GM19239 (cell line): ENCODE measurements around the gene SVIL.
A peak's percentile ranks its signal among the peaks of the same experiment; 100 is the strongest.
"Not testable (repeated sequence)": the region's sequence is repeated elsewhere in the genome, so short reads cannot be mapped to it uniquely, and the experiment has no call there.

Experiments
- DNase-seq: peaks from one replicate; pipeline ENCODE4 v3.0.0; 2011; ENCODE audit warnings: low spot score; ENCODE audit not compliant: insufficient read length
- FAIRE-seq: peaks from 2 replicates; lab custom pipeline; 2011; peaks lifted over from hg19 to GRCh38; lab: Jason Lieb, UNC

SVIL gene

DNA sequence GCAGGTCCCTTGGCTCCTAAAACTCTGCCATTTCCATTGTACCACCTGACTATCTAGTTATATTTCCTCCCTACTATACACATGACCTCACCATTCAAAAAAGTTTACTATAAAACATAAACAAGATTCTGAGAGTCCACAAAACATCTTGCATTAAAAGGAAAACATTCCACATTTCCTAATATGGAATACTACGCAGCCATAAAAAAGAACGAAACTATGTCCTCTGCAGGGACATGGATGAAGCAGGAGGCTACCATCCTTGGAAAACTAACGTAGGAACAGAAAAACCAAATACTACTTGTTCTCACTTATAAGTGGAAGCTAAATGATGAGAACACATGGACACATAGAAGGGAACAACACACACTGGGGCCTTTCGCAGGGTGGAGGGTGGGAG is 48.3 kb downstream of the SVIL start:
- no peak for FAIRE-seq
- DNase-seq = no peak

DNA sequence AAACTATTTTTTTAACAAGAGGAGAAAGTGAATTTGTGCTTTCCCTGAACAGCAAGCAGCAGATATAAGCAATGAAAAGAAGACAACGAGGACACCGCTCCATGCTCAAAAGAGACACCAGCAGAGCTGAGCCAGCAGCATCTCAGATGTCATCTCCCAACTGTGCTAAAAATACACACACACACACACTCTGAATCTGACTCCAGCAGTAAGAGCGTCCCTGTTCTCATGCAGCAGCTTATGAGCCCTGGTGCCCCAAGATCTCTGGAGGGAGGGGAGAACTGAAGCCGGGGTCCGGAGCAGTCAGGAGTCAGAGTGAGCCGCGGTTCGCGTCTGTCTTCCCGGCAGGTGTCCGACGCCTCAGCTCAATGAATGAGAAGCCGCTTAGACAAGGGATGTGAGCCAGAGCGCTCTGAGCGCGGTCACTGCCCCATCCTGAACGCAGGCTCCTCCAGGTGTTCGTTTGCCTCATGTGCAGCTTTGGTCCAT is 49.2 kb downstream of the SVIL start:
- FAIRE-seq = no peak
- no peak for DNase-seq

DNA sequence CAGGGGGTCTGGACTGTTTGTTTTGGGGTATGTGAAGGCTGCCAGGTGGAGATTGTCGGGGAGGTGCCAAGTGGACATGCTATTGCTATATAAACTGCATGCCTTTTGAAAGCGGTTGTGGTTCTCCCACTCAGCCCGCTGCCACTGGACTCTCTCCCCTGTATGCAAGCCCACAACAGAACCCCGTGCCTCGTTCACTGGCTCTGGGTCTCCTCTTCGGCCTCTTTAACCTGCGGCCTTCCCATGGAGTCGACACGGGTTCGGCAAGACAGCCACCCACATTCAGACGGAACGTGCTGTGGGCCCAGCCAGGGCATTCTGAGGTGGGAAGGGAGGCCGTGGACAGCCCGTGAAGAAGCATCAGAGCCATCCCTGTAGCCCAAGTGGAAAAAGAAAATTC is 50.3 kb downstream of the SVIL start:
- no peak for DNase-seq
- FAIRE-seq = no peak

DNA sequence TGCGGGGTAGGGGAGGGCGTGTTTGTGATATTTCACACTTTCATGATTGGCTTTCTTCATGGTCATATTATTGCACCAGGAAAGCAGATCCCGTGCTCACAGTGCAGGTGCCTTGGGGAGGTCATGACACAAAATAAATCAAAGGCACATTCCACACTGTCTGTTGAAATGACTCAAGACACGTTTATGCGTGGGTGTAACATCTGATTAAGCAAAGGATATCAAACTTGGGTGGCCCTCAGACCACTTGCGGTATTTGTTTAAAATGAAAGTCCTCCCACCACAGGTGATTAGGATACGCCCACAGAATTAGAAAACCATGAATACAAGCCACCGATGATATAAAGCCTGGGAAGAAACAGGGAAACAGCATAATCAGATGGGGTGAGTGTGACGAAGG is 51.1 kb downstream of the SVIL start:
- FAIRE-seq = no peak
- no peak for DNase-seq

DNA sequence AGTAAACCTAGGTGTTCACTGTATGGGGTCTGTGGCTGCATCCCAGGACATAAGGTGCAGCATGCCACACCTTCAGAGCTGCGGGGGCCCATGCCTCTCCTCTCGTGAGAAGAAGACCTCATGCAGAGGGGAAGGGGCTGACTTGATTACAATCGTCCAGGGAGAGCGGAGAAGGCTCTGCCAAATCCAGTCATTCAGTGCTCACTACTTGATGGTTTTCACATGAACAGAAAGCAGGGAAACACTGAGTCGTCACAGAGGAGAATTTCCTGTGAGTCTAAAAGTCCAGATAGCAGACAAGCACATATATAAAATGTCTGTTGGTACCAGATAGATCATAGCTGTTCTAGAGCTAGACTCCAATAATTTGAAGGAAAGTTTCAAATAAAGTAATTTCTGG is 52.0 kb downstream of the SVIL start:
- DNase-seq, FAIRE-seq: not testable (repeated sequence)

DNA sequence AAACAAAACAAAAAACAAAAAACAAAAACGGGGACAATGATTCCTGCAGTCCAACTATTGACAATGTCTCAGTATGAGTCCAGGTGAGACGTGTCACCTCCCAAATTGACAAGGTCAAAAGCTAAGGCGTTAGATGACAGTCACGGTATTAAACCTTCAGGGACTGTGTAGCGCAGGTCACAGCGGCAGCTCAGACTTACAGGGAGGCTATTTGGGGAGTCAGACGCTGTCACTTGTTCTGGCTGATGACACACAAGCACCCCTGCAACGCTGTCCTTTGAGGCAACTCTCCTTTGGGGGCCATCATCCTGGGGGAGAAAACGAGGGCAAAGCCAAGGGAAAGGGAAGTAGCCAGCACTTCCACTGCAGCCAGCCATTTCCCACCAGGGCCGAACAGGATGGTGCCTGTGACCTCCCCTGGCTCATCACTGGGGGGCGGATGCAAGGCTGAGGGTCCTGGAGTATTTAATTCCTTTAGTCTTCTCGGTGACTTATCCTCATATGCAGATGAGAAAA is 55.3 kb downstream of the SVIL start:
- FAIRE-seq (no peak), DNase-seq (no peak)

DNA sequence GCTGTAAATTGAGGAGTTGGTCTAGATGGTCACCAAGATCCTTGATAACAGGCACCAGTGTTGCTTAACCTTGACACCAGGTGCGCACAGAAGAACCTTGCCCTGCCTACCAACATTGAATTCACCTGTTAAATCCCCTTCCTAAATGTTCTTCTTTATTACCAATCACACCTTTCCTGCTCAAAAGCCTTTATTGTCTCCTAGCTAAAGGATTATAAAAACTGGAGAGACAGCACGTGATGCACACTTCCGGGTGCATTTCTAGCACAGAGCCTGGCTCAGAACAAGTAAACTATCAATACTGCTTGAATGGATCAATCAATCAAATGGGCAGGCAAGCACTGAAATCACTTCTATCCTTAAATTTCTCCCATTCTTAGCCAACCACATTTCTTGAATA is 56.3 kb downstream of the SVIL start:
- no peak for FAIRE-seq
- DNase-seq = no peak

DNA sequence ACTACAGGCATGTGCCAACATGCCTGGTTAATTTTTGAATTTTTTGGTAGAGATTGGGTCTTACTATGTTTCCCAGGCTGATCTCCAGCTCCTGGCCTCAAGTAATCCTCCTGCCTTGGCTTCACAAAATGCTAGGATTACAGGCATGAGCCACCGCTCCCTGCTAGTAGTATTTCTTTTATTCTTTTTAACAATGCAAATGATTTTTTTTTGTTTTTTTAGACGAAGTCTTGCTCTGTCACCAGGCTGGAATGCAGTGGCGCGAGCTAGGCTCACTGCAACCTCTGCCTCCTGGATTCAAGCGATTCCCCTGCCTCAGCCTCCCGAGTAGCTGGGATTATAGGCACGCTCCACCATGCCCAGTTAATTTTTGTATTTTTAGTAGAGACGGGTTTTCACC is 58.1 kb downstream of the SVIL start:
- DNase-seq = no peak
- no peak for FAIRE-seq

DNA sequence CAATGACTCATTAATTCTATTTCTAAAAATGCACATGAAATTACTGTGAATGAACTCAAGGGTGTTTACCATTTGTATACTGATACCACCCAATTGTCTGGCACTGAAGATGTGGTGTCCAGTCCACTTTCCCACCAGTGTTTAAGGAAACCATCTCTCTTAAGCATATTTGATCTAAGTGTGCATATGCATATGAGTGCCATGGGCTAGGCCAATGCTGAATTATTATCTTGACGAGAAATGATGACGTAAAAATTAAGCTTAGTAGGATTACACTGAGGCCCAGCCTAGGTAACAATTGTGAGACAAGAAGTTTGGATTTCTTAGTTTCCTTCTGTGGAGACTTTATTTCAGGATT is 59.7 kb downstream of the SVIL start:
- no peak for FAIRE-seq

DNA sequence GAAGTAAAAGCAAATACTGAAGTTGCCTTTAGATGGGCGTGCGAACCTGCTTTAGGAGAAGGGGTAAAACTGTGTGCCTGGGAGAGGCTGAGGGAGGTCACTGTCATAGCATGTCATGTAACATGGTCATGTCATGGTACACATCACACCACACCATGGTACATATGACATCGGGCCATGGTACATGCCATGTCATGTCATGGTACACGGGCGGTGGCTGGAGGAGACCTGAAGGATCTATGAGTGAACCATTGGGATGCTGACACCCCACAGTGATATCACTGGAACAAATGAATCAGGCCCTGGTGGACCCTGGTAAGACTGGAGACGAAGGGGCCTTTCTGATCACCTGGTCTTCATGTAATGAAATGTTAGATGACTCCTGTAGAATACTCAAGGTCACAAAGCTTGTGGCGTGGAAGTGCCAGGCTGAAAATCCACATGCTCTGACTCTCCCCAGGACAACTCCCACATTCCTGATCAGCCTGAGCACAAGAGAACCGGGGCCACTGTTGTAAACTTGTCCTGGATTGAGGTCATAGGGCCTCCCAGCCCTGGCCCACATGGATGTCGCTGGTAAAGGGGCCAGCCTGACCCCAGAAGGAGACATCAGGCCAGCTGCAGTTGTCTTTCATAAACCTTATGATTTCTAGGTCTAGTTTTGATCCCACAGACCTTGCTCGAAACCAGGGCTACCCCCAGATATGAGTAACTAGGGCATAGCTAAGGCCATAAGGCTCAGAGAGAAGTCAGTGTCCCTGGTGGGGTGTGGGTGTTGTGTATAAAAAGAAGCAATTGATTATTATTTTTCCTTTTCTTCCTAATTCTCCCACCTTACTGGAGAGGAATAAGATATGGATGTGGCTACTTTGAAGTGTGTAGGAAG is 60.3 kb downstream of the SVIL start:
- FAIRE-seq, DNase-seq: not testable (repeated sequence)

More for the DNA sequence above, 59.7 kb downstream of the SVIL start:
- DNase-seq = no peak

DNA sequence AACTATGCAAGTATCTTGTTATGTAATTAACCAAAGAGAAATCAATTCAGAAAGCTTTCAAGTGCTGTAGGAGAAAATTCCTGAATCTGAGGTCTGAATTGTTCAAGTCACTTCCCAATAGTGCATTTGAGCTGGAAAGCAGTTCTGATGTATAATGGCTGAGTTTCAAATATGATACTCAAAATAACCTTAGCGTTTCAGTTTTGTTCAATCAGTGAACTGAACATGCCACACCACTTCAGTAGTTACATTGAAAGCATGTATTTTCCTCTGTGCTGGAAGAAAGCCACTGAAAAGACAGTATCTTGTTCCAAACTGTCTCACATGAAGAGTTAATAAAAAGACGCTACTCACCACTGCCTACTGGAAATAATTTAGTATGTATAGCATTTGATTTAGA is 64.5 kb downstream of the SVIL start:
- not testable (repeated sequence) for DNase-seq
- FAIRE-seq = peak; percentile 21

DNA sequence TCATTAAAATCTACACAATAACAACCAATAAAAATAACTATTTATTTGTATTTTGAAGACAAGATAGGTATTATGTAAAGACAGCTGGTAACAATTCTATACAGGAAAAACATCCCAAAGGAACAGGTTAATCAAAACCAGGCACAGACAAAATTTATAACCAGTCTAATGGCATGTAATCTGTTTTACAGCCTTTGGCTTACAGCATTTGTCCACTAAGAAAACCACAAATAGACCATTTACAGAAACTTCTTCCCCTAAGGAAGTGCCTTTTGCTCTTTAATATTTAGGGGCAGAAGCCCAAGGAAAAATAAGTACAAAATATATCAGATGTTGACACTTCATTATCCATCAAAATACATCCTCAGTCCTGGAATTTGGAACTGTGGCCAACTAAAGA is 65.0 kb downstream of the SVIL start:
- no peak for FAIRE-seq
- no peak for DNase-seq

DNA sequence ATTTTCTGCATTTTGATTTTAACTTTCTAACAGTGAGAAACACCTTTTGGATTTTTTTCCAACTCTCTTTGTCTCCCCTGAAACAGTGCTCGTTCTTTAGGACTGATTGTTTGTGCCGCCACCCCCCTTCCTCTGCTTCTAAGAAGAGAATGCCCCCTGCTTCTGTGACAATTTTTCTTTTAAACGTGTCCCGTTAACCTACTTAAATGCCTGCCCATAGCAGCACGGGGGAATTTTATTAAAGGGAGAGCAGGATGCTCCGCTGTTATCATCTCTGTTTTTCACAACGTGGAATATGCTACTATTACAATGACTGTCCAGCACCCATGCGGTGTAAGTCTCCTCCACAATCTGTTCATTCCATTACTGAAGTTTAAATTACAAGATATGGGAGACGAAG is 67.8 kb downstream of the SVIL start:
- DNase-seq (no peak), FAIRE-seq (no peak)

DNA sequence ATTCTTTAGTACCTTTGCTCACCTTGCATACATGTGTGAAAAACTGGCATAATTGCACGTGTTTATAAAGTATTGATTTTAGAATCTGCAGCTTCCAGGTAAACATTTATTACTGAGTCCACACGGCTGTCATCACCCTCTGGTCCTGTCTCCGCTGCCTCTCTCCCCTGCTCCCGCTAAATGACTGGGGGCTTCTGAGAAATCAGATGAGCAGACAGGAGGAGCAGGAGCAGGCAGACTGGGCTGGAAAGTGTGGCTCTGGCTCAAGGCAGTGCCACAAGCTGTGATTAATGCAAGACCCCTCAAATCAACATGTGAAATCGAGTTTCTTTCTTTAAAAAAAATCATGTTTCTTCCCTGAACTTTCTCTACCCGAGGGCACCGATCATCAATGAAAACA is 68.6 kb downstream of the SVIL start:
- FAIRE-seq, DNase-seq: not testable (repeated sequence)

DNA sequence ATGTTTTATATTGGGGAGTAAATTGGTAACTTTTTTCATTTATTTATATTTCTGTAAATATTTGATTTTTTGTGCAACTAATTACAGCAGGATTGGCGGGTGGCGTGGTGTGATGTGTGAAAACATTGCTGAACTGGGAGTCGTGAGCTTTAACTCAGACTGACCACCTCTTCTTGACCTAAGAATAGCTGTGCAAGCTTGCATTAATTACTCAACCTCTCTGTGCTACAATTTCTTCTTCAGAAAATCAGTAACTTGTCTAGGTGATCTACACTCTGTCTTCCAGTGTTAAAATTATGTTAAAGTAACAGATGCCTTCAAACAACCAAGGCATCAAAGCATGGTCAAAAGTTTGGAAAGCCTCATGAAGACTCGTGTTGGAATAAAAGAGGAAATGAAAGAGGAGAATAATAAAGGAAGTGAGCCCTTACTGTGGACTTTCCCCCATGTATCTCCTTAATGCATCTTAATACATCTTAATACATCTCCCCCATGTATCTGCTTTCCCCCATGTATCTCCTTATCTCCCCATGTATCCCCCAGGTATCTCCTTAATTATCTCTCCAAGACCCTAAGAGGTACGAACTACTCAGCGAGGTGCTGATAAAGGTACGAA is 71.2 kb downstream of the SVIL start:
- no peak for FAIRE-seq
- DNase-seq = no peak

DNA sequence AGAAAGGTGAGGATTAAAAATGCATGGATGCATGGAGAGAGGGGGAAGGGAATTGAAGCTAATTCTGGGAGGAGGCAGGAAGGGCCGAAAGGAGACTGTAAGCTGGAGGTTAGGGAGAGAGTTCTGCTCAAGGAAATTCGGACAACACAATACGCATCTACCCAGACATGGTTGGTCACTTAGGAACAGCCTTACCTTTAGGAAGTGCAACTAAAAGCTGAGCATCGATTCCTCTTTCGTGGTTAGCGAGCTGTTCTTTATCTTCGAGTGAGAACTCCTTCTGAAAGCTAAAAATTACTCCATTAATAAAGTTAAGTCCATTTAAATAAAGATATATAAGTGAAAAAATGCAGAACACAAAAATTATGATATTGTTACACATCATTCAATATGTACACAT is 71.8 kb downstream of the SVIL start:
- not testable (repeated sequence) for DNase-seq
- FAIRE-seq = peak; percentile 70

DNA sequence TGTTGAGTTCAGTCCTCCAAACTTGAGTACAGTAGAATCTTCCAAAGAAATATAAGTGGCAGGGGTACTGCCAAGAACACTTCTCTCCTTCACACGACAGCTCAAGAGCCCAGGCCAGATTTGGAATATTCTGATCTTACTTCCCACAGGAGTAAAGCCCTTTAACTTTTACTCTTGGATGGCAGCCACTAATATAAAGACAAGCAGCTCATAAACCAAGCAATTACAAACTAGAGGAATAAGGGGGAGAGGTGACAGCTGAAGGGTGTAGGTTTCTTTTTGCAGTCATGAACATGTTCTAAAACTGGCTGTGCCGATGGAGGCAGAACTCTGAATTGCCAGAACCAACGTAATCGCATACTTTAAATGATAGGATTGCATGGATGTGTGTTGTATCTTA is 74.8 kb downstream of the SVIL start:
- DNase-seq = no peak
- no peak for FAIRE-seq

DNA sequence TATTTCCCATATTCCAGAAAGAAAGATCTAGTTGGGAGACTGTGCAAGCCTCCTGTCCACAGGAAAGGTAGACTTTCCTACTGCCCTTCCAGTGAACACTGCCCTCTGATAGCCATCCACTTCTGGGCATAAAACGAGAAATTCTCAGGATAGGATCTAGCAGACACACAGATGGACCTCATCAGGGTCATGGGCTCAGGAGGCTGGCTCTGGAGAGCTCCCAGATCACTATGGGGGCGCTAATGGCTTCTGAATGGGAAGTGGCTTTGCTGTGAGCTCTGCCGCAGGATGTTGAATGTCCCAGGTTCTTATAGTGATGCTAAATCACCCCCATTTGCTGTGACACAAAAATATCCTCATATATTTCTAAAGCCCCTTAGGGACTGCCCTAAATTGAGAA is 77.1 kb downstream of the SVIL start:
- FAIRE-seq (no peak), DNase-seq (no peak)

DNA sequence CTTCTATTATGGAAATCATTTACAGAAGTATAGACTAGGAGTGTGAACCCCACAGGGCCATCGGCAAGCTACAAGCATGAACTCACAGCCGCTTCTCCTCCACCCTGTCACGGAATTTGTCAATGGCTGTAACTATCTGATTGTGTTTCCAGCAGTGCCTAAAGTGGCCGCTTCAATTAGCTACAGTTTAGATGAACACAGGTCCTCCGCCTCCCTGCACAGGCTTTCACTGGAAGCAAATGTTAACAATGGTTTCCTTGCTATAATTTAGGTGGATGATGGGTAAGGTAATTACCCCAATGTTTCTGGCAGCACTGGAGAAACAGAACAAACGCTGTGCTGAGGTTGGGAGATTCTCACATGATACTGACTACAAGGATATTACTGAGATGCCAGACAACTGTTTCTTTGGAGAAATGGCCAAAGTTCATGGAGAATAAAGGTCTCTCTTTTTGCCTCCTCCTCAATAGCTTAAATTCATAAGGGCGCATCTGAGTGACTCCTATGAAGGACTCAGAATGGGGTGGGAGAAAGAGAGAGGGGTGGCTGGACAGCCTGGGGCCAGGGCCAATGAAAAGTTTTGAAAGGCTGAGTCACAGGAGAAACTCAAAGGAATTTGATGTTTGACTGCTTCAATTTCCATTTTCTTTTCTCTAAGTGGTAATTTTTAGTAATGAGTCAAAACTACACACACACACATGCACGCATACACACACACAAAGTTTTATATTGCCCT is 78.9 kb downstream of the SVIL start:
- FAIRE-seq (no peak), DNase-seq (no peak)

DNA sequence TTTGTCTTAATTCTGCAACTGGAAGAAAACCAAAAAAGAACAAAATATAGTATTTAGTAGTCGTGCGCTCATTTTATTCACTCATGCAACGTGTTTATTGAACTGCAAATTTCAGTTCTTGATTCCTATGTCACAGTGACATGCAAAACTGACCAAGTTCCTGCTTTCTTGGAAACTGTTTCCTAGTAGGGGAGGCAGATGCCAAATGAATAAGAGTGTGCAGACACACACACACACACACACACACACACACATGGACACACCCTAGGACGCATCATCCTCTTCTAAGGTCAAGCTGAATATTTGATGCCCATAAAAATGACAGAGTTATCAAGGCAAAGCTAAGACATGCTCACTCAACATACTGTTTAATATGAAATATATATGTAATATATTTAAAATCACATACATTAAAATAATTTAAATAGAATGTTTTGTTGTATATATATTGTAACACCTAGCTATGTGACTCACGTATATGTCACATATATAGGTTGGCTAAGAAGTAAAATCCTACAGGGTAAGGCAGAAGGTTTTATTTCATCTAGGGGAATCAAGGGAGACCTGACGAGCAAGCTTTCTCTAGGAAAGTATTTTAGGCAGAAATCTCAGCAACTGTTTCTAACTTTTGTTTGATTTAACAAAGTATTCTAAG is 79.6 kb downstream of the SVIL start:
- DNase-seq = no peak
- no peak for FAIRE-seq
